HG02870 (cell line): ENCODE measurements around the gene DRC1.
"Not testable (repeated sequence)": the region's sequence is repeated elsewhere in the genome, so short reads cannot be mapped to it uniquely, and the experiment has no call there.

ENCODE experiments used
- ATAC-seq: cut with Tn5 transposase; IDR thresholded peaks from one replicate; pipeline ENCODE4 v1.9.1; 2021; ENCODE audit warnings: mild to moderate bottlenecking, moderate library complexity; ENCODE audit not compliant: unreplicated experiment

The DRC1 gene

DNA sequence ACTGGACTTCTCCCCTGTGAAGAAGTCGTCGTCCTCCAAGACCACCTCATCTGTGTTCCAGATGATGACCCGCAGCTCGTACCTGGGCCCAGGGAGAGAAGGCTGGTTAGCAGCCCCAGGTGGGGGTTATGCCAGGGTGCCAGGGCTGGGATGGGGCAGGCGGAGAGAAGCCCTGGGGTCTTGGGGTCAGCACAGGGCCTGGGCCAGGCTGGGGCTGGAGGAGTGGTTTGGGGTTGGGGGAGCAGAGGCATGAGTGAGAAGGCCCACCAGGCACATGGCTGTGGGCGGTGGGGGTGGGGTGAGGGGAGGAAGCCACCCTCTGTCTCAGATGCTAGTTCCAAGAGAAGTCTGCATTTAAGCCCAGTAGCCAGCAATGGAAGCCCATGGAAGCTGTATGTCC is 60.4 kb downstream of the DRC1 start:
- ATAC-seq = no peak

DNA sequence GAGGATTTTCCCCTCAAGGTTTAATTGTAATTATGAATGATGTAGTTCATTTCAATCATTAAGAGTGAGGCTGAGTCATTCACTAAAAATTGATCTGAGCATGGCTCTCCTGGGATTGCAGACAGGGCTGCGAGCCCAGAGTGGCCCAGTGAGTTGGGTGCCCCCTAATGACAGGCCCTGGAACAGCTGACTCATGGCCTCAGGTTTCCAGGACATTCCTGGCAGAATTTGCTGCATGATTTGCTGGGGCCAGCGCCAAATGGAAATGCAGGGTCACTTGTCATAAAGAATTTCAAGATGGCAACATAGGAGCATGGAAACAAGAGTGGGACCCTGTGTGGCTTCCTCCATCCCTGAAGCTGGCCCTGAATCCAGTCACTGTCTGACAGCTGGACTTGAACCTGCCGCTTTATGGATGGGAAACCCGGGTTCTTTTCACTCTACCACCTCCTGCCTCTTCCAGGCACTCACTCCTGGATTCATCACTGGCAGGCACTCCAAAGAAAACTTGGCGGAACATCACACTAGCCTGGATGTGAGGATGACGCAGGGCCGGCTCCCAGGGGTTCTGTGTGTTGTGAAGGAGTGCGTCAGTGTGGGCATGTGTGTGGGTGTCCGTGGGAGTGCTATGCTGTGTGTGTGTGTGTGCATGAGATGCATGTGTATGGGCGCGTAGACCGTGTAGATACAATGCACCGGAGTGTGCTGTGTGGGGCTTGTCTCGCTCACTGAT is 61.0 kb downstream of the DRC1 start:
- no peak for ATAC-seq

DNA sequence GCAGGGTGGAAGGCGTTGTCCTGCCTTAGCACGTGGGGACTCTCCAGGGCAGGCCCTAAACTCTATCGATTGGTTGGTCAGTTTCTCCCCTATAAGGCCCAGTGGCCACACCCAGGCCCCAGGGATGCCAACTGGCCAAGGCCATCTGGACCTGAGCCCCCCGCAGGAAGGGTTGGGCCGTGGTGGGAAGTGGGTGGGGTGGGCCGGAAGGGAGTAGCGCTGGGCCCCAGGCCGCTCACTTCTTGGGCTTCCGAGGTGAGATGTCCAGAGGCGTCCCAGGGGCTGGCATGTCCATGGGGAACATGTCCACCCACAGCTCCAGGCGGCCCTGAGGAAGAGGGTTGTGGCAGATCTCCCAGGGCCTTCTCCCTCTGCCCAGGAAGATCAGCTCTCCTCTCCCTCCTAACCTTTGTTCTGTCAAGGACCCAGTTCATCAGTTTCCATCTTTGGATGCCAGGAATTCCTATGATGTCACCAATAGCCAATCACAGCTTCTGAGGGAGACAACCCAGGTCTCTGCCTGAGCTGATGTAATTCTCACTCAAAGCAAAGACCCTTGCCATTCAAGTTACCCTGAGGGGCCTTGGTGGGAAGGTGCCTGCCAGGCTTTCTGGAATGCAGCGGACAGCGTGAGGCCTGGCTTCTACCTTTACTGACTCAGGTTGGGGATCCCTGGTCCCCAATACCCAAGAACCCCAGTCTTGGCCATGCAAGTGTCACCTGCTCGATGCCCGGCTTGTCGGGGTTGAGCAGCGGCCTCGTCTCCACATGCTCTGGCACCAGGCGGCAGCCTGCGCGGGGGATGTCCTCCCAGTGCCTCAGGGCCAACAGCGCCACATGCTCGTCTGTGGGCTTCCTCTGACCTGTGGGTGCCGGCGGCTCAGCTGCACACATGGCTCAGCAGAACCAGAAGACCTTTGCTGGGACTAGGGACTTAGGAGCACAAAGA is 61.8 kb downstream of the DRC1 start:
- no peak for ATAC-seq

DNA sequence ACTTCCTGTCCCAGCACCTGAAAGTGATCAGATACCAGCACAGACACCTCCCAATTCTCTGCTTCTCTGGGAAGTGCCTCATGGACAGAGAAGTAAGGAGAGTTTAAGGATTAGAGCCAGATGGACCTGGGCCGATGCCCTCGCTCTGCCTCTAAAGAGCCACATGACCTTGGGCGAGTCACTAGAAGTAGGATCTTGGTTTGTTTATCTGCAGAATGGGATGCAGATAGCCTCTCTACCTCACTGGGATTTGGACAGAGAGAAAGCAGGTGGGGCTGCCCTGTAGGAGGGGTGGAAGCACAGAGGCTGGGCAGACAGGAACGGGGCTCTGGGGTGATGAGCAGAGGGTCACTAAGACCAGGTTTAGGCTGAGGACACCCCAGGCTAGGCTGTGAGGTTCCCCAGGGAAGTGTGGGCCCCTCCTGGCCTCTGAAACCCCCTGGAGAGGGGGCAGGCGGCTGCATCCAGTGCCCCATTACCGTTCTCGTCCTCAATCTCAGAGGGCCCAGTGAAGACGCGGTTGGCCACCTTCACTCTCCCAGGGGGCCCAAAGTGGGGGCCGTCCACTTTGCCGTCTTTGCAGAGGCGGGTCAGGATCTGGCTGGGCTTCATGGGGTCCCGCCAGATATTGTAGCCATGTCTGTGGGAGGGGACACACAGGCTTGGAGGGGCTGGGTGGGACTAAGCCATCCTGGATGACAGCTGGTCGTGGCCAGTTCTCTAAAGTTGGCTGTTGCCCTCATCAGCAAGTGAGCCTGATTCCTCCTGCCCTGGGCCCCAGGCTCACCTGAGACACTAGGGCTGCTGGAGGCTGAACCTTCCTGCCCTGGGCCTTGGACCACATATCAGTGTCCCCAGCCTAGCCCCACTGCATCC is 62.9 kb downstream of the DRC1 start:
- ATAC-seq = no peak

DNA sequence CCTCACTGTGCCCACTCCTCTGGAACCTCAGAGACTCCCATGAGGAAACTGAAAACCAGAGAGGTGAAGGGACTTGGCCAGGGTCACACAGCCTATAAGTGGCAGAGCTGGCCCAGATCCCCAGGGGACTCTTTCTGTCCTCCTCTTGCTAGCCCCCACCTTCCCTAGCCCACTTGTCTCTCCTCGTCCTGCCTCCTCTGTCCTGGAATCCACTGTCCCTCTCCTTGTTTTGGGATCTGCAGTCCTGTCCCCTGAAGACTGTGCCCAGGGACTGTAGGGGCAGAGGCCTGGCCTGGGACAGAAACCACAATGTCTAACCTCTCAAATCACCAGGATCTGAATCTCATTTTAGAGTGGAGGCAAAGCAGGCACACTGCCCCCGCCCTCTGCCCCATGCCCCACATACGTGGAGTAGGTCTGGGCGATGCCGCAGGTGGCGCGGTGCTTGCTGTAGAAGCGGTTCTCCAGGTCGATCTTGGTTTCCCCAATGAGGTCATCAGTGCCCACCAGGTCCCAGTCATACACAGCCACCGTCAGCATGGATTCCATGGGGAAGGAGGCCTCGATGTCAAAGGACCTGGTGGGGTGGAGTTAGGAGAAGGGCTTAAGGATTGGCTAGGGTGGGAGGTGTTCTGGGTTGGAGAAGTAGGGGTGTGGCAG is 63.7 kb downstream of the DRC1 start:
- ATAC-seq = no peak

- ATAC-seq = no peak
Observed at GRCh38 chr2:26465981-26466471, 64.3 kb downstream of the DRC1 start.

- no peak for ATAC-seq
Observed at GRCh38 chr2:26466662-26467310, 65.1 kb downstream of the DRC1 start.

DNA sequence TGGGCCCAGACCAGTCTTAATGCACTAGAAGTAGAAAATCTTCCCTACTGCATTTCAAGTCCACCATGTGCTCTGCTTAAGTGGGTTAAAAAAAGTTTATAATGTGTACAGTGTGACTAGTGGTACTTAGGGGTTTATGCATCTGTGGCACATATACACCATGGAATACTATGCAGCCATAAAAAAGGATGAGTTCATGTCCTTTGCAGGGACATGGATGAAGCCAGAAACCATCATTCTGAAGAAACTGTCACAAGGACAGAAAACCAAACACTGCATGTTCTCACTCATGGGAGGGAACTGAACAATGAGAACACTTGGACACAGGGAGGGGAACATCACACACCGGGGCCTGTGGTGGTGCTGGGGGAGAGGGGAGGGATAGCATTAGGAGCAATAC is 66.8 kb downstream of the DRC1 start:
- ATAC-seq = not testable (repeated sequence)

DNA sequence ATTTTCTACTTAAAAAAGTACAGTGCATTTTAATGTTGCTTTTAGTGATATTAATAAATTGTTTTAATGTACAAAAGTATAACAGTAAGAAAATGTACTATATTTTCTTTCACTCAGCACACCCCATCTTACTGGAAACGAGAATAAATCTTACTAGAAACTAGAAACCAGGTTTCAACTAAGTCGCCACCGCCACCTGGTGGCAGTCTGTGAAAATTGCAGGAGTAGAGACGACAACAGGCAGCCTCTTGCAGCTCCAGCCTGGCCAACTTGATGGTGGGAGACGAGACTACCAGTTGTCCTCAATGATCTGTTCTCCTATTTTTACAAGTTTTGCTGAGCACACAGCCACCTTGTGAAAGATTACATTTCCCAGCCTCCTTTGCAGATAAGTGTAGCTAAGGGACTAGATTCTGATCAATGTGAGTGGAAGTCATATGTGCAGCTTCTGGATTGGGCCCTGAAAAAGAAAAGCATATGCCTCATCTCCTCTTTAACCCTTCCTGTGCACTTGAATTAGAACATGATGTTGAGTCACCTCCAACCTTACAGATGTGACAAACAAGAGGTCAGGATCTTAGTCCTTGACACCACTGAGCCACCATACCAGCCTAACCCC is 67.5 kb downstream of the DRC1 start:
- no peak for ATAC-seq

DNA sequence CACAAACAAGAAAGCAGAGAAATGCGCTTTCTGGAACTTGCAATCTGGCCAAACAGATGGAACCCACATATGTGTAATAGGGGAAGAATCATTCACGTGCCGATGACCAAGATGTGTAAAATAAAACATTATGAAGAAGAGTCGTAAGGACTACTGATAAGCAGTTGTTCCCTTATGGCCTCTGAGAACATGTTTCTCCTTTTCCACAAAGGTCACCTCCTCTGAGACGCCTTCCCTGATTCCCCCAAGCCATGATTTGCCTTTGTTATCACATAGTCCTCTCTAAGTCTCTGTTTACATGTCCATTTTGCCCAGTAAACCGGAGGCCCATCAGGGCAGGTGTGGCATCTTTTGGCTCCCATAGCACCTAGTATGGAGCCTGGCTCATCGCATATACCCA is 68.2 kb downstream of the DRC1 start:
- ATAC-seq = no peak

- ATAC-seq = no peak
Observed at GRCh38 chr2:26470601-26471260, 69.0 kb downstream of the DRC1 start.

- no peak for ATAC-seq
Observed at GRCh38 chr2:26471289-26471688, 69.6 kb downstream of the DRC1 start.

GRCh38 chr2:26471766-26472706 is 70.3 kb downstream of the DRC1 start:
- ATAC-seq = no peak

GRCh38 chr2:26472821-26473655 is 71.3 kb downstream of the DRC1 start:
- ATAC-seq = no peak

- ATAC-seq = no peak
Observed at GRCh38 chr2:26473796-26474195, 72.1 kb downstream of the DRC1 start.

DNA sequence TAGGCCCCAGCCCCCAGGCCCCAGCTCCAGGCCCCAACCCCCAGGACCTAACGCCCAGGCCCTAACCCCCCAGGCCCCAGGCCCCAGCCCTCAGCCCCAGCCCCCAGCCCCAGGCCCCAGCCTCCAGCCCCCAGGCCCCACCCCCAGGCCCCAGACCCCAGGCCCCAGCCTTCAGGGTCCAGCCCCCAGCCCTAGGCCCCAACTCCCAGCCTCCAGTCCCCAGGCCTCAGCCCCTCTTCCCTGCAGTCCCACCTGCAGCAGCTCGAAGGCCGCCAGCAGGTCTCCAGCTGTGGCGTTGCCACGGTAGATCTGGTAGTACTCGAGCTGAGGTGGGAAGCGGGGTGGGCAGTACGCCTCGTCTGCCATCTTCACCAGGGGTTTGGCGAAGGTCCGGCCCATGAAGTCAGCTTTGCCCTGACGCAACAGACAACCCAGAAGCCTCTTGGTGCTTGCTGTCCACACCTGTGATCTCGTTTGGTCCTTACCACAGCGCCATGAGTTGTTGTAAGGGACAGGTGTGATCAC is 72.6 kb downstream of the DRC1 start:
- ATAC-seq = no peak

DNA sequence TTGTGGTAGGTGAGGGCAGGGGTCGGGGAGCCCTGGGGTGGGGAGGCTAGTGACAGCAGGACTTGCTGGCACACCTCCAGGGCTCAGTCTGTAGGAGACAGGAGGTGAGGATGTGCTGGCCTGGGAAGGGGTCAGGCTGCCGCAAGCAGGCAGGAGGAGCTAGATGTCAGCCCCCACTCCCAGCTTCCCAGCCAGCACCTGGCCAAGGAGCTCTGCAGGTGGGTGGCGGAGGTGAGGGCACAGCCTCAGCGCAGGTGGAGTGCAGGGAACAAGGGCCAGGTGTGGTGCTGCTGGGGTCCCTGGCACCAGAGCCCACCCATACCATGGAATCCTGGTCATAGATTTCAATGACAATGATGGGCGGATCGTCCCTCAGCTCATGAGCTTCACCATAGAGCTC is 73.3 kb downstream of the DRC1 start:
- ATAC-seq = no peak
